GM19467 (cell line): ENCODE data around the gene NEK7.
"Not testable (repeated sequence)": the region's sequence is repeated elsewhere in the genome, so short reads cannot be mapped to it uniquely, and the experiment has no call there.

Source experiments
- ATAC-seq: cut with Tn5 transposase; IDR thresholded peaks from one replicate; pipeline ENCODE4 v1.9.1; 2021; ENCODE audit warnings: mild to moderate bottlenecking, moderate library complexity; ENCODE audit not compliant: unreplicated experiment

The NEK7 gene

GRCh38 chr1:198201956-198202784 lies 45.4 kb downstream of the NEK7 start:
- ATAC-seq: peak; percentile 77

- ATAC-seq: no peak
Measured at GRCh38 chr1:198203434-198203833, 46.6 kb downstream of the NEK7 start.

- no peak for ATAC-seq
Measured at GRCh38 chr1:198205016-198205684, 48.4 kb downstream of the NEK7 start.

GRCh38 chr1:198206292-198206691 lies 49.5 kb downstream of the NEK7 start:
- ATAC-seq: no peak

- no peak for ATAC-seq
Measured at GRCh38 chr1:198211696-198212095, 54.9 kb downstream of the NEK7 start.

- ATAC-seq: no peak
Measured at GRCh38 chr1:198212126-198212525, 55.3 kb downstream of the NEK7 start.

- ATAC-seq: no peak
Measured at GRCh38 chr1:198212675-198213074, 55.9 kb downstream of the NEK7 start.

GRCh38 chr1:198214924-198215323 lies 58.1 kb downstream of the NEK7 start:
- ATAC-seq: no peak

- no peak for ATAC-seq
Measured at GRCh38 chr1:198220428-198220827, 63.6 kb downstream of the NEK7 start.

GRCh38 chr1:198227010-198227409 lies 70.2 kb downstream of the NEK7 start:
- not testable (repeated sequence) for ATAC-seq

GRCh38 chr1:198227454-198227853 lies 70.7 kb downstream of the NEK7 start:
- ATAC-seq: not testable (repeated sequence)

- no peak for ATAC-seq
Measured at GRCh38 chr1:198228925-198229324, 72.1 kb downstream of the NEK7 start.

- no peak for ATAC-seq
Measured at GRCh38 chr1:198231779-198232178, 75.0 kb downstream of the NEK7 start.

- no peak for ATAC-seq
Measured at GRCh38 chr1:198232378-198232777, 75.6 kb downstream of the NEK7 start.

GRCh38 chr1:198232940-198233675 lies 76.3 kb downstream of the NEK7 start:
- no peak for ATAC-seq

GRCh38 chr1:198234520-198235251 lies 77.9 kb downstream of the NEK7 start:
- no peak for ATAC-seq

- ATAC-seq: no peak
Measured at GRCh38 chr1:198238121-198238520, 81.3 kb downstream of the NEK7 start.

GRCh38 chr1:198241553-198241952 lies 84.8 kb downstream of the NEK7 start:
- ATAC-seq: no peak

GRCh38 chr1:198244772-198245171 lies 88.0 kb downstream of the NEK7 start:
- ATAC-seq: no peak

- ATAC-seq: no peak
Measured at GRCh38 chr1:198245379-198245778, 88.6 kb downstream of the NEK7 start.

GRCh38 chr1:198246337-198246736 lies 89.5 kb downstream of the NEK7 start:
- no peak for ATAC-seq
